ENCODE results near the gene DEDD.

Gene DEDD

GRCh38 chr1:161089938-161090337 is 42.5 kb downstream of the DEDD start:
- Histone ChIP-seq H3K27me3 (ENCODE audit: insufficient read depth, low read depth, severe bottlenecking) (peaks cover 3% of the 10 kb centered on the region), H3K36me3 (no peaks in the 10 kb centered on the region), H3K9me3 (ENCODE audit: severe bottlenecking) (no peaks in the 10 kb centered on the region), H3K27ac (no peak overlapping the region), H3K4me3 (ENCODE audit: low read depth, low read length) (no peak overlapping the region)
- no peak for TF ChIP-seq CTCF (IDR thresholded peaks at IDR 0.05; ENCODE audit: low read depth, low read length)
- DNase-seq, result no peak

- TF ChIP-seq CTCF (IDR thresholded peaks at IDR 0.05; ENCODE audit: low read depth, low read length), result no peak
- H3K27ac ChIP-seq, result no peak within 1 kb of the TSS
- no peak within 1 kb of the TSS for H3K4me3 ChIP-seq (ENCODE audit: low read depth, low read length)
- no peaks in the 10 kb centered on the region for H3K27me3 ChIP-seq (ENCODE audit: insufficient read depth, low read depth, severe bottlenecking)
- H3K9me3 ChIP-seq (ENCODE audit: severe bottlenecking), result no peaks in the 10 kb centered on the region
- H3K36me3 ChIP-seq, result no peaks in the 10 kb centered on the region
- DNase-seq, result no peak
Observed at GRCh38 chr1:161089251-161089924, 43.1 kb downstream of the DEDD start, which contains the start of gene NECTIN4. Gene NECTIN4, minus strand, starts transcription at chr1:161089558. Its CDS starts 262 bp downstream, at chr1:161089296.

GRCh38 chr1:161088587-161089110 is 43.8 kb downstream of the DEDD start:
- no peaks in the 10 kb centered on the region for H3K27me3 ChIP-seq (ENCODE audit: insufficient read depth, low read depth, severe bottlenecking)
- no peaks in the 10 kb centered on the region for H3K9me3 ChIP-seq (ENCODE audit: severe bottlenecking)
- no peak overlapping the region for H3K27ac ChIP-seq
- H3K4me3 ChIP-seq (ENCODE audit: low read depth, low read length), result no peak overlapping the region
- no peak for TF ChIP-seq CTCF (IDR thresholded peaks at IDR 0.05; ENCODE audit: low read depth, low read length)
- DNase-seq, result no peak
- no peaks in the 10 kb centered on the region for H3K36me3 ChIP-seq

- no peak for DNase-seq
- H3K36me3 ChIP-seq, result no peaks in the 10 kb centered on the region
- no peak overlapping the region for H3K4me3 ChIP-seq (ENCODE audit: low read depth, low read length)
- no peak overlapping the region for H3K27ac ChIP-seq
- H3K9me3 ChIP-seq (ENCODE audit: severe bottlenecking), result no peaks in the 10 kb centered on the region
- TF ChIP-seq CTCF (IDR thresholded peaks at IDR 0.05; ENCODE audit: low read depth, low read length), result no peak
- no peaks in the 10 kb centered on the region for H3K27me3 ChIP-seq (ENCODE audit: insufficient read depth, low read depth, severe bottlenecking)
Observed at GRCh38 chr1:161086457-161086856, 46.0 kb downstream of the DEDD start.

DNA sequence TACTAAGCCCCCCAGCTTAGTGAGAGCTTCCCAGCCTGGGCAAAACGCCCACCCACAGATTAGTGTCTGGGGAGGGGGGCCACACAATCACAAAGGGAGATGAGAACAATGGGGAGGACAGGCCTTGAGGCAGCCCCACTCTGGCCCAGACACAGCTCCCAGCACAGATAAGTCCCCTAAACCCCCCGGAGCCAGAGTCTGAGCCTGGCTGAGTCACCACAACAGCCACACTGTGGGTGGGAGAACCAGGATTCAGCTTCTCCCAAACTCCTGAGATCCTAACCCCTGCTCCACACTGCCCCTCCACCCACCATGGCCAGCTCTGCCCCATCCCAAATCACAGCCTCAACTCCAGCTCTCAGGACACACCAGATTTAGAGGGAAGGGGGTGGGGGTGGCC is 47.3 kb downstream of the DEDD start:
- Histone ChIP-seq H3K36me3 (no peaks in the 10 kb centered on the region), H3K27me3 (ENCODE audit: insufficient read depth, low read depth, severe bottlenecking) (no peaks in the 10 kb centered on the region), H3K27ac (peak overlapping the region; percentile 56), H3K4me3 (ENCODE audit: low read depth, low read length) (no peak overlapping the region), H3K9me3 (ENCODE audit: severe bottlenecking) (no peaks in the 10 kb centered on the region)
- peak; percentile 78 for DNase-seq
- TF ChIP-seq CTCF (IDR thresholded peaks at IDR 0.05; ENCODE audit: low read depth, low read length), result no peak

- Histone ChIP-seq H3K4me3 (ENCODE audit: low read depth, low read length) (no peak overlapping the region), H3K27ac (peak overlapping the region; percentile 56)
- DNase-seq, result no peak
Observed at GRCh38 chr1:161084597-161084988, 47.9 kb downstream of the DEDD start.

More at GRCh38 chr1:161084597-161084988, 47.9 kb downstream of the DEDD start:
- H3K27me3 ChIP-seq (ENCODE audit: insufficient read depth, low read depth, severe bottlenecking), result no peaks in the 10 kb centered on the region
- no peaks in the 10 kb centered on the region for H3K36me3 ChIP-seq
- H3K9me3 ChIP-seq (ENCODE audit: severe bottlenecking), result no peaks in the 10 kb centered on the region
- no peak for TF ChIP-seq CTCF (IDR thresholded peaks at IDR 0.05; ENCODE audit: low read depth, low read length)
